Gastroesophageal sphincter (tissue), 3 donors: ENCODE data around the gene WFDC10A.

Experiments used
- EP300 ChIP-seq: sonication (generic); formaldehyde crosslinking; IDR thresholded peaks from one replicate; pipeline ENCODE4 v1.6.1; 2017; ENCODE audit warnings: antibody characterized with exemption, mild to moderate bottlenecking
- POLR2A ChIP-seq, 2 donors: fragments of 450-650 bp; IDR thresholded peaks; one replicate each; pipeline ENCODE4 v1.6.1; 2017; ENCODE audit warnings: antibody characterized with exemption in 2 of 2, mild to moderate bottlenecking in 2 of 2, moderate library complexity in 1 of 2
- TF ChIP-seq, protein P1 (sequence below), 4 experiments: fragments of 200-600 bp in 2 of 4; fragments of 450-650 bp in 2 of 4; sonication (generic) in 1 of 4; IDR thresholded peaks; one replicate each; pipeline ENCODE4 v1.5.1; 2017 to 2019; ENCODE audit warnings: antibody characterized with exemption in 4 of 4, mild to moderate bottlenecking in 2 of 4, moderate library complexity in 2 of 4

DNA sequence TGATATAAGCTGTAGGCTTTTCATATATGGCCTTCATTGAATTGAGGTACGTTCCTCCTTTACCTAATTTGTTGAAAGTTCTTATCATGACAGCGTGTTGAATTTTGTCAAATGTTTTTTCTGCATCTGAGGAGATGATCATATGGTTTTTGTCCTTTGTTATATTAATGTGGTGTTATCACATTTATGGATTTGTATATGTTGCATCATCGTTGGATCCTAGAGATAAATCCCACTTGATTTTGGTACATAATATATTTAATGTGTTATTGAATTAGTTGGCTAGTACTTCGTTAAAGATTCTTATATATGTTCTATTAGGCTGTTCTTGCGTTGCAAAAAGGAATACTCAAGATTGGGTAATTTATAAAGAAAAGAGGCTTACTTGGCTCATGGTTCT is 10.1 kb downstream of the WFDC10A start:
- TF ChIP-seq, protein P1, sequence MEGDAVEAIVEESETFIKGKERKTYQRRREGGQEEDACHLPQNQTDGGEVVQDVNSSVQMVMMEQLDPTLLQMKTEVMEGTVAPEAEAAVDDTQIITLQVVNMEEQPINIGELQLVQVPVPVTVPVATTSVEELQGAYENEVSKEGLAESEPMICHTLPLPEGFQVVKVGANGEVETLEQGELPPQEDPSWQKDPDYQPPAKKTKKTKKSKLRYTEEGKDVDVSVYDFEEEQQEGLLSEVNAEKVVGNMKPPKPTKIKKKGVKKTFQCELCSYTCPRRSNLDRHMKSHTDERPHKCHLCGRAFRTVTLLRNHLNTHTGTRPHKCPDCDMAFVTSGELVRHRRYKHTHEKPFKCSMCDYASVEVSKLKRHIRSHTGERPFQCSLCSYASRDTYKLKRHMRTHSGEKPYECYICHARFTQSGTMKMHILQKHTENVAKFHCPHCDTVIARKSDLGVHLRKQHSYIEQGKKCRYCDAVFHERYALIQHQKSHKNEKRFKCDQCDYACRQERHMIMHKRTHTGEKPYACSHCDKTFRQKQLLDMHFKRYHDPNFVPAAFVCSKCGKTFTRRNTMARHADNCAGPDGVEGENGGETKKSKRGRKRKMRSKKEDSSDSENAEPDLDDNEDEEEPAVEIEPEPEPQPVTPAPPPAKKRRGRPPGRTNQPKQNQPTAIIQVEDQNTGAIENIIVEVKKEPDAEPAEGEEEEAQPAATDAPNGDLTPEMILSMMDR (IDR thresholded peaks at IDR 0.05) = no peak
- TF ChIP-seq EP300 = no peak
- TF ChIP-seq POLR2A (IDR thresholded peaks at IDR 0.05) = no peak
